Esophagus muscularis mucosa (tissue), 3 donors: ENCODE data around the gene ZFYVE28.

Experiments used
- POLR2A ChIP-seq: fragments of 450-650 bp; IDR thresholded peaks from one replicate; pipeline ENCODE4 v1.6.1; 2017; ENCODE audit warnings: antibody characterized with exemption, moderate library complexity, mild to moderate bottlenecking, low read depth
- POLR2AphosphoS5 ChIP-seq, 2 donors: sonication (generic); formaldehyde crosslinking; IDR thresholded peaks; one replicate each; pipeline ENCODE4 v1.6.1; 2017; ENCODE audit warnings: antibody characterized with exemption in 2 of 2
- TF ChIP-seq, protein P1 (sequence below), 3 experiments: fragments of 200-600 bp in 2 of 3; fragments of 450-650 bp in 1 of 3; sonication (generic) in 2 of 3; IDR thresholded peaks; one replicate each; pipeline ENCODE4 v1.5.1; 2017 to 2019; ENCODE audit warnings: antibody characterized with exemption in 3 of 3, mild to moderate bottlenecking in 2 of 3, moderate library complexity in 1 of 3

DNA sequence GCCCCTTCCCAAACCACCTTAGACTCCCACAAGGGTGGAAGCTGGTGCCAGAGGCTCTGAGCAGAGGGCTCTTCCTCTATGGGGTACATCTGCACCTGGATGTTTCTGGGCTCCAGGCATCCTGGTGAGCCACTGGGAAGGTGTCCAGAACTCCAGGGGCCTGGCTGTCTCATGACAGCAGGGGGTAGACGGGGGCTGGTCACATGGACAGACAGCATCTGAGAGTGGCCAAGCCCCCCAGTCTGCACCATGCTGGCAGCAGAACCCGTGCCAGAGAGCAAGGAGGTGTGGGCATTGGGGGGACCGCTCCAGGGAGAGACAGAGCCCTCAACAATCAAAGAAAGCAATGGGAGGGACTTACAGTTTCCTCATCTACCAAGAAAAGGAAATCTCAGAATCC is 39.5 kb downstream of the ZFYVE28 start:
- TF ChIP-seq, protein P1, sequence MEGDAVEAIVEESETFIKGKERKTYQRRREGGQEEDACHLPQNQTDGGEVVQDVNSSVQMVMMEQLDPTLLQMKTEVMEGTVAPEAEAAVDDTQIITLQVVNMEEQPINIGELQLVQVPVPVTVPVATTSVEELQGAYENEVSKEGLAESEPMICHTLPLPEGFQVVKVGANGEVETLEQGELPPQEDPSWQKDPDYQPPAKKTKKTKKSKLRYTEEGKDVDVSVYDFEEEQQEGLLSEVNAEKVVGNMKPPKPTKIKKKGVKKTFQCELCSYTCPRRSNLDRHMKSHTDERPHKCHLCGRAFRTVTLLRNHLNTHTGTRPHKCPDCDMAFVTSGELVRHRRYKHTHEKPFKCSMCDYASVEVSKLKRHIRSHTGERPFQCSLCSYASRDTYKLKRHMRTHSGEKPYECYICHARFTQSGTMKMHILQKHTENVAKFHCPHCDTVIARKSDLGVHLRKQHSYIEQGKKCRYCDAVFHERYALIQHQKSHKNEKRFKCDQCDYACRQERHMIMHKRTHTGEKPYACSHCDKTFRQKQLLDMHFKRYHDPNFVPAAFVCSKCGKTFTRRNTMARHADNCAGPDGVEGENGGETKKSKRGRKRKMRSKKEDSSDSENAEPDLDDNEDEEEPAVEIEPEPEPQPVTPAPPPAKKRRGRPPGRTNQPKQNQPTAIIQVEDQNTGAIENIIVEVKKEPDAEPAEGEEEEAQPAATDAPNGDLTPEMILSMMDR (IDR thresholded peaks at IDR 0.05), result no peak
- TF ChIP-seq POLR2A (no peak), POLR2AphosphoS5 (IDR thresholded peaks at IDR 0.05) (no peak)
